Thyroid gland (tissue), 4 donors: ENCODE data around the gene HOXC10. TPM values are rescaled to one million over a fixed set of nuclear protein-coding genes. Genes with fewer than 3 reads are reported as not detected.

Source experiments
- DNase-seq, 2 donors: peaks; one replicate each; pipeline ENCODE4 v3.0.0-alpha.2; 2019
- H3K27ac ChIP-seq, 3 donors: fragments of 200-600 bp; sonication (generic); 1 replicate in 2 of 3; 2 replicates in 1 of 3; pipeline ENCODE4 v1.5.1; 2016 to 2019; ENCODE audit warnings: mild to moderate bottlenecking in 1 of 3, moderate library complexity in 1 of 3
- H3K27me3 ChIP-seq: fragments of 200-600 bp; sonication (generic); one replicate; pipeline ENCODE4 v1.5.1; 2019
- H3K36me3 ChIP-seq, 2 donors: fragments of 200-600 bp; sonication (generic); one replicate each; pipeline ENCODE4 v1.5.1; 2016 to 2019
- H3K4me1 ChIP-seq, 2 donors: fragments of 200-600 bp; sonication (generic); one replicate each; pipeline ENCODE4 v1.5.1; 2017 to 2019
- H3K4me3 ChIP-seq, 3 donors: fragments of 200-600 bp; sonication (generic); replicated peaks in 1 of 3; 1 replicate in 2 of 3; 2 replicates in 1 of 3; pipeline ENCODE4 v1.5.1; 2016; ENCODE audit warnings: mild to moderate bottlenecking in 1 of 3
- H3K9me3 ChIP-seq: fragments of 200-600 bp; sonication (generic); one replicate; pipeline ENCODE4 v1.5.1; 2017
- CTCF ChIP-seq, 6 experiments: fragments of 200-600 bp in 3 of 6; fragments of 450-650 bp in 3 of 6; sonication (generic) in 3 of 6; IDR thresholded peaks; one replicate each; pipeline ENCODE4 v1.5.1; 2016 to 2019; ENCODE audit warnings: antibody characterized with exemption in 6 of 6, mild to moderate bottlenecking in 2 of 6, inconsistent platforms in 1 of 6, moderate library complexity in 1 of 6
- POLR2A ChIP-seq, 2 donors: fragments of 450-650 bp; IDR thresholded peaks; one replicate each; pipeline ENCODE4 v1.6.1; 2017; ENCODE audit warnings: antibody characterized with exemption in 2 of 2, mild to moderate bottlenecking in 2 of 2, moderate library complexity in 1 of 2
- WGBS, 2 donors: methylation state at CpG; one replicate each; pipeline ENCODE4 v1.1.5; 2017; 5-methylcytosine and 5-hydroxymethylcytosine counted together
- intact Hi-C: fragments of 100-400 bp; cut with DNase I; formaldehyde crosslinking; loops from one replicate; pipeline ENCODE4 v1.15.1; 2023
- total RNA-seq, 4 donors: library from RNA; depleted of rRNA; stranded (reverse); fragments of >200 nt; gene quantifications; one replicate each; pipeline ENCODE4 v1.2.3, GENCODE V29; 2016

Gene HOXC10
- total RNA-seq, 4 donors from 2014 or later, result not detected

- TF ChIP-seq CTCF (IDR thresholded peaks at IDR 0.05), result no peak
- no peak for TF ChIP-seq POLR2A (IDR thresholded peaks at IDR 0.05)
- intact Hi-C loops, result no loop called here
- Histone ChIP-seq H3K4me3 (no peak overlapping the region), H3K36me3 (no peaks in the 10 kb centered on the region), H3K27ac (no peak overlapping the region), H3K9me3 (no peaks in the 10 kb centered on the region), H3K27me3 (peaks cover 83% of the 10 kb centered on the region), H3K4me1 (peaks cover 4 to 27% of the 10 kb centered on the region in 2 donors)
- no peak for DNase-seq
- 17 to 20% methylated on average over 19 of the region's 19 CpGs for WGBS, 2 donors
Observed at GRCh38 chr12:54002278-54002914, 17.4 kb downstream of the HOXC10 start.

- H3K27ac ChIP-seq, result no peak overlapping the region
- peaks cover 78% of the 10 kb centered on the region for H3K27me3 ChIP-seq
- intact Hi-C loops, result no loop called here
- H3K9me3 ChIP-seq, result no peaks in the 10 kb centered on the region
- peaks cover 4 to 26% of the 10 kb centered on the region in 2 donors for H3K4me1 ChIP-seq
- DNase-seq, result no peak
- no peaks in the 10 kb centered on the region for H3K36me3 ChIP-seq
- H3K4me3 ChIP-seq, result no peak overlapping the region
- WGBS, 2 donors, result 22 to 27% methylated on average over 19 of the region's 19 CpGs
- TF ChIP-seq POLR2A (IDR thresholded peaks at IDR 0.05) (no peak), CTCF (IDR thresholded peaks at IDR 0.05) (no peak)
Observed at GRCh38 chr12:54002915-54003389, 18.0 kb downstream of the HOXC10 start.

GRCh38 chr12:54003625-54004024 lies 18.7 kb downstream of the HOXC10 start:
- H3K36me3 ChIP-seq, result no peaks in the 10 kb centered on the region
- H3K4me3 ChIP-seq, result no peak overlapping the region
- WGBS, 2 donors, result 27 to 39% methylated on average over 3 of the region's 3 CpGs
- H3K27me3 ChIP-seq, result peaks cover 78% of the 10 kb centered on the region
- DNase-seq, result no peak
- intact Hi-C loops, result no loop called here
- H3K9me3 ChIP-seq, result no peaks in the 10 kb centered on the region
- H3K27ac ChIP-seq, result no peak overlapping the region
- no peak for TF ChIP-seq CTCF (IDR thresholded peaks at IDR 0.05)
- TF ChIP-seq POLR2A (IDR thresholded peaks at IDR 0.05), result no peak
- H3K4me1 ChIP-seq, result peaks cover 4 to 26% of the 10 kb centered on the region in 2 donors

- no peak overlapping the region for H3K4me3 ChIP-seq
- TF ChIP-seq CTCF (IDR thresholded peaks at IDR 0.05) (no peak), POLR2A (IDR thresholded peaks at IDR 0.05) (no peak)
- no peak for DNase-seq
- intact Hi-C loops, result no loop called here
- 12 to 26% methylated on average over 18 to 20 of the region's 20 CpGs for WGBS, 2 donors
- H3K27ac ChIP-seq, result no peak overlapping the region
- H3K36me3 ChIP-seq, result no peaks in the 10 kb centered on the region
- no peaks in the 10 kb centered on the region for H3K9me3 ChIP-seq
- H3K27me3 ChIP-seq, result peaks cover 75% of the 10 kb centered on the region
- peaks cover 4 to 29% of the 10 kb centered on the region in 2 donors for H3K4me1 ChIP-seq
Observed at GRCh38 chr12:54004063-54004840, 19.3 kb downstream of the HOXC10 start.
